ENCODE data around the gene IGSF8. TPM values are rescaled to one million over a fixed set of nuclear protein-coding genes. Genes with fewer than 3 reads are reported as not detected.

The IGSF8 gene
- total RNA-seq, 1 donor from 2014 or later, result 56.1 TPM

DNA sequence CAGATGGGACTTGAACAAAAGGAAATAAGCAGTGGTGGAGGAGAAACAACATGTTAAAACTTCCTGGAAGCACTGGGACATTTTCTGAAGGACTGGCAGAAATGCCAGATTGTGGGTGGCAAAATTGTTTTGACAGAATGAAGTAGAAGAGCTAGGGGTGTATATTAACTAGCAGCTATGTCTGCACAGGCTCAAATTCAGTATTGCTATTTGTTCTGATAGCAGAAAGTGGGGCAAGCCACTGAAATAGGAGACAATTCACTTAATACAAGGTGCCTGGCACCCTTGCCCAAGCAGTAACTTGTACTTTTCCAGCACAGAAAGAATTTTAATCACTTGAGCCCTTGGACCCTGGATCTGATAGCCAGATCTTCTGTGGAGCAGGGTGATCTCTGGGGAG is 54.9 kb downstream of the IGSF8 start:
- DNase-seq (ENCODE audit: low read depth), result no peak

Other genes with a start within 250 kb of the IGSF8 start
- gene VSIG8, start 236.0 kb downstream of the IGSF8 start, total RNA-seq, result not detected in 2 replicates
- 0.25 and 0.69 TPM in 2 replicates for gene CFAP45, start 198.5 kb downstream of the IGSF8 start, total RNA-seq
- 526 and 548 TPM in 2 replicates for gene TAGLN2, start 173.1 kb downstream of the IGSF8 start, total RNA-seq
- not detected in 2 replicates for gene IGSF9, start 153.0 kb downstream of the IGSF8 start, total RNA-seq
- not detected in 2 replicates for gene SLAMF9, start 144.4 kb downstream of the IGSF8 start, total RNA-seq
- gene PIGM, start 66.6 kb downstream of the IGSF8 start, total RNA-seq, result 4.0 and 5.2 TPM in 2 replicates
- gene KCNJ10, start 28.5 kb downstream of the IGSF8 start, total RNA-seq, result 0.15 TPM in 1 of 2 replicates, not detected in the other
- not detected in 2 replicates for gene KCNJ9, start 17.1 kb downstream of the IGSF8 start, total RNA-seq
- gene ATP1A2, start 17.1 kb upstream of the IGSF8 start, total RNA-seq, result 0.10 TPM in 1 of 2 replicates, not detected in the other
- not detected in 2 replicates for gene ATP1A4, start 53.0 kb upstream of the IGSF8 start, total RNA-seq
- gene CASQ1, start 92.0 kb upstream of the IGSF8 start, total RNA-seq, result not detected in 2 replicates
- gene PEA15, start 106.8 kb upstream of the IGSF8 start, total RNA-seq, result 84.6 and 194 TPM in 2 replicates
- 69.8 and 107 TPM in 2 replicates for gene DCAF8, start 163.9 kb upstream of the IGSF8 start, total RNA-seq
- gene PEX19, start 186.5 kb upstream of the IGSF8 start, total RNA-seq, result 42.7 and 65.3 TPM in 2 replicates
- 206 and 250 TPM in 2 replicates for gene COPA, start 244.6 kb upstream of the IGSF8 start, total RNA-seq
- 113 and 168 TPM in 2 replicates for gene NCSTN, start 244.8 kb upstream of the IGSF8 start, total RNA-seq

All from renal cortical epithelial cell (primary cell).